NCI-H2196 (cell line): Measurements from ENCODE around the gene WAC.
"Not testable (repeated sequence)": the region's sequence is repeated elsewhere in the genome, so short reads cannot be mapped to it uniquely, and the experiment has no call there.

Experiments
- DNase-seq: peaks from one replicate; lab custom pipeline; 2025; ENCODE audit not compliant: unreplicated experiment; lab: John Stamatoyannopoulos, UW

The WAC gene

GRCh38 chr10:28532337-28533185 lies at the start of gene WAC:
Gene WAC, plus strand, starts transcription at chr10:28533118. Its CDS starts 462 bp downstream, at chr10:28533580.
- DNase-seq: peak; percentile 72

DNA sequence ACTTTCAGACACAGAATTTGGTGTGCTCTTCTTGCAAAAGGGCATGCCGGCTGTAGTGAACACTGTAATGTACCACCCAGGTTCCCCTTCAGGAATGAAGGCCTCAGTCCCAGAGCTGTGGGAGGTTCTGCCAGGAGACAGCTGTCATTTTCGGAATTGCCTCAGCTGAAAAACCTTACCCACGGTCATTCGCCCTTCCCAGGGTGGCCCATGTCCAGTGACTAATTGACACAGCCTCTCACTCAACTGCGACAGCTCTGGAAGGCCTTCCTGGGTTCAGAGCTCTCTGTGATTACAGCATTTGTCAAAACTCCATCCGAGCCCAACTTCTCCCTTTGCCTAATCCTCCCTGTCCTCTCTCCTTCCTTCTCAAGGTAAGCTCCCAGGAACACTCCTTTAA lies 43.7 kb upstream of the WAC start:
- no peak for DNase-seq

- DNase-seq: not testable (repeated sequence)
These were observed 42.6 kb upstream of the WAC start for GRCh38 chr10:28490256-28490865.

DNA sequence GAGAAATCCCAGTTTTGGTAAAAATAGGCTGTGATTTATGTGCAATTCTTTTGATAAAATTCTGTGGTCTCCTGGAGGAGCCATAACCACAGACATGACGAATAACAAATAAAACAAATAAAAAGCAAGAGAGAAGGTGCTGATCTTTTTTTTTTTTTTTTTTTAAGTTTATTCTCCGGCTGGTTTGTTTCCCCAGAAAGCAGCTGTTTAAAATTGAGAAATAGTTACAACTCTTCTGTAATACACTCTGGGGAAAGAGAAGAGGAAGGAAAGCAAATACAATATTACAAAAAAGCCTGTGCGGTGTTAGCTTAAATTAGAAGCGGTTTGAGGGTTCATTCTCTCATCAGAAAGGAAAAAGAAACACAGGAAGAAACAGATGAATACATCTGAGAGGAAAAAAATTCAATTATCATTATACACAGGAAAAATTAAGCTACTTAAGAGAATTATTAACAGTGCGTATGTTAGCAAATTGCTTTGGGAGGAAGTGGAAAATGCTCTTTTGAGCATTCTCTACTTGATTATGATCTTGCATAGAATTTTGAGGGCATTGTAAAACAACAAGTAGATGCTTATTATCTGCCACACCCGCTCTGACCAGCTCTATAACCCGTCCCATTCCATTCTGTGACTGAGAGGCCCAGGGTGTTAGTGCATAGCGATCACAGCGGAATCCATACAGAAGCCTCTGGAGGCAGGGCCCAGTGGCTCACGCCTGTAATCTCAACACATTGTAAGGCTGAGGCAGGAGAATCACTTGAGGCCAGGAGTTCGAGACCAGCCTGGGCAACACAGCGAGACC lies 40.6 kb upstream of the WAC start:
- DNase-seq: no peak

- DNase-seq: no peak
These were observed 38.5 kb upstream of the WAC start for GRCh38 chr10:28494420-28494819.

DNA sequence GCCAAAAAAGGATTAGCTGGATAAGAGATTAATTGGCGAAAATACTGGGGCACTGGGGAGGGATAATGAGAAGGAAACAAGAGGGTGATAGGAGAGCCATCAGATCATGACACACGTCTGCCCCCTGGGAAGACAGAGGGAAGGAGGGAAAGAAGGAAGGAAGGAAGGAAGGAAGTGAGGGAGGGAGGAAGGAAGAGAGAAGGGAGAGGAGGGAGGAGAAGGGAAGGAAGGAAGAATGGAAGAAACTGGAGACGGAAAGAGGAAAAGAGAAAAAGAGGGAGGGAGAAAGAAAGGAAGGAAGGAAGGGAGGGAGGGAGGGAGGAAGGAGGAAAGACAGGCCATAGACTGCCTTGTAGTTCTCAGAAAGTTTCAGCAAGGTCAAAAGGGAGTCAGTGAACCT lies 37.8 kb upstream of the WAC start:
- DNase-seq: no peak

DNA sequence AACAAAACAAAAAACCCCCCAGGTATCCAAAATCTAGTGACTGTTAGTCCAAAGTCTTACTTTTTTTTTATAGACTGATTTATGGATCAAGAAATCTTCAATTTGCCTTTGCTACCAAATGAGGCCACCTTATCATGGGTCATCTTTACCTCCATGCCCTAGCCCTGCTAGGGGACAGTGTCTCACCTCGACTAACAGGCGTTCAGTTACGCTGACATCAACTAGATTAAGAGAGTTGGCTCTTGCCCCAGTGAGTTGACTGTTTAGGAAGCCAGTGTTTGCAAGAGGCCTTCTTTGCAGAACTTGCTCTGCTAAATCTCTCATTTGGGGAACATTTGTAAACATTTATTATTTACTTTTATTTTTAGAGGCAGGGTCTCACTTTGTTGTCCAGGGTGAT lies 36.9 kb upstream of the WAC start:
- no peak for DNase-seq

DNA sequence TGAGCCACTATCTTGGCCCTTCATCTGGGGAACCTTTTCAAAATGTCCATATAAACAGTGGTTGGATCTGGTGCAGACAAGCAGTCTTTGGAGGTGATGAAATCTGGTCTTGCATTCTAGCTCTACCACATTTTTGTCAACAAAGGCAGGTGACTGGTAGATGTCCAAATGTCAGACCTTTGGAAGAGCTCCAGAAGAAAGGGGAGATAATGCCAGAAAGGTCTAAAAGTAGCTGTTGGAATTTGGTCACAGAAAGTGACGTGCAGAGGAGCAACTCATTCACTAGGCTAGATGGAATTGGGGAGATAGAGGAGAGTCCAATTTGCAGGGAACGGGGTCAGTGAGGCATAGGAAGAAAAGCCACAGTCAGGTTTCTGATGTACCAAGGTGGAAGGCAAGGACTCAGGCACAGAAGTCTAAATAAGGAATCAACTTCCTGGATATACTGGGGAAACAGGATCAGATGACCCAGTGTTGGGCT lies 36.4 kb upstream of the WAC start:
- peak; percentile 16 for DNase-seq

DNA sequence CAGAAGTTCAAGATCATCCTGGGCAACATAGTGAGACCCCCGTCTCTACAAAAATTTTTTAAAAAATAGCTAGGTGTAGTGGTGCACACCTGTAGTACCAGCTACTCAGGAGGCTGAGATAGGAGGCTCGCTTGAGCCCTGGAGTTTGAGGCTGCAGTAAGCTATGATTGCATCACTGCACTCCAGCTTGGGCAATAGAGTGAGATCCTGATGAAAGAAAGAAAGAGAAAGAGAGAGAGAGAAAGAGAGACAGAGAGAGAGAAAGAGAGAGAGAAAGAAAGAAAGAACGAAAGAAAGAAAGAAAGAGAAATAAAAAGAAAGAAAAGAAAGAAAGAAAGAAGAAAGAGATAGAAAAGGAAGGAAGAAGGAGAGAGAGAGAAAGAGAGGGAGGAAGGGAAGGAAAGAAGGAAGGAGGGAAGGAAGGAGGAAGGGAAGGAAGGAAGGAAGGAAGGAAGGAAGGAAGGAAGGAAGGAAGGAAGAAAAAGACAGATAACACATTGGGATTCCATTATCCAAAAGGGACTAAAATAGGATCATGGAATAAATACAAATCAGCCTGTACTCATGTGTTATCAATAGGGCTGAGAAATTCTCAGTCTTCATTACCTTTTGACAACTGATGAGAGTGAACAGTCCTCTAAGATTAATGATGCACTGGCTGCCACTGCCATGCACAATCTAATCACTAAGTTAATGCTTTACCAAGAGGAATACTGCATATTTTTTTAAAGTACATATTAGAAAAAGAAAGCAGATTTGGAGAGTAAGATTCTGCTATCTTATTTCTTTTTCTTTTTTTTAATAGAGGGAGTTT lies 35.4 kb upstream of the WAC start:
- DNase-seq: no peak

- not testable (repeated sequence) for DNase-seq
These were observed 32.7 kb upstream of the WAC start for GRCh38 chr10:28500203-28500602.

DNA sequence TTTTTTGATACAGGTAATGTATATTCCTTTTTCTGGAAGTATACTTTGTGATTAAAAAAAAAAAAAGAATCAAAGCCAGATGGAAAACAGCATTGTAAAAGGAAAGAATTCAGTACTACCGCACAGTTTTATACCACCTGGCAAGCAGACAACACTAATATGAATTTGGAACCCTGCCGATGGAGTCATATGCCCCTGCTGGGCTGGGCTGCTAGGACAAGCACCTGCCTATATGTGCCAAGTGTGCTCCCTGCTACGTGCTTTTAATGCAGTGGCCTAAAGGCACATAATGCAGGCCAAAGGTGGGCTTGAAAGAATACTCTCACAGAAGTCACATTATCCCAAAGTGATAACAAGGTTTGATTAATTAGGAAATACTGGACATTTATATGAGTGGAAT lies 29.8 kb upstream of the WAC start:
- DNase-seq: peak; percentile 51

- DNase-seq: no peak
These were observed 27.5 kb upstream of the WAC start for GRCh38 chr10:28505359-28505959.

DNA sequence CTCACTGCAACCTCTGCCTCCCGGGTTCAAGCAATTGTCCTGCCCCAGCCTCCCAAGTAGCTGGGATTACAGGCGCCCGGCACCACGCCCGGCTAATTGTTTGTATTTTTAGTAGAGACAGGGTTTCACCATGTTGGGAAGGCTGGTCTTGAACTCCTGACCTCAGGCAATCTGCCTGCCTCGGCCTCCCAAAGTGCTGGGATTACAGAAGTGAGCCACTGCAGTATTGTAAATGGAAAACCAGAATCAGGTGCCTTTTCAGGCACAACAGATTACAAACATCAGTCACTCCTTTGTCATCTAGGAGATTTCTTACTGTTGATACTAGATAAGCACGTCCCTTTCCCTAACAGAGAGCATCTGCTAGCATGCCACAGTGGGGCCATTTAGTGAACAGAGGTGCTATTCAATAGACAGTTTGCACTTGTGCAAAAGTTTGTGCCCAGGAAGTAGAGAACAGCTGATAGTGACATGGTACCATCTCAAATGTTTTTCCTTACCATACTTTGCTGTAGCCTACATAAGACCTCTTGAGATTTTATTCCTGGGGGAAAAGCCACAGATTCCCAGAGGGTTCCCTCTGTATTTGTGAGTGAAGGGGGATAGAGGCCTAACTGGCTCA lies 24.5 kb upstream of the WAC start:
- no peak for DNase-seq

- DNase-seq: no peak
These were observed 23.6 kb upstream of the WAC start for GRCh38 chr10:28509286-28509685.

- DNase-seq: no peak
These were observed 18.3 kb upstream of the WAC start for GRCh38 chr10:28514648-28515047.

DNA sequence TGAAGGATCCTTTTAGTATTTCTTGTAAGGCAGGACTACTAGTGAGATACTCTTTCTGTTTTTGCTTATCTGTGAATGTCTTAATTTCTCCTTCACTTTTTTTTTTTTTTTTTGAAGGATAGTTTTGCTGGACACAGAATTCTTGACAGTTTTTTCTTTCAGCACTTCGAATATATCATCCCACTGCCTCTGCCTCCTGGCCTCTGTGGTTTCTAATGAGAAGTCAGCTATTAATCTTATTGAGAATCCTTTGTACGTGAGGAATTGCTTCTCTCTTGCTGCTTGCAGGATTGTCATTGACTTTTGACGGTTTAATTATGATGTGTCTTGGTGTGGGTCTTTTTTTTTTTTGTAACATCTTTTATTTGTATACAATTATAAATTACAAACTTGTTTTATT lies 12.6 kb upstream of the WAC start:
- DNase-seq: no peak

DNA sequence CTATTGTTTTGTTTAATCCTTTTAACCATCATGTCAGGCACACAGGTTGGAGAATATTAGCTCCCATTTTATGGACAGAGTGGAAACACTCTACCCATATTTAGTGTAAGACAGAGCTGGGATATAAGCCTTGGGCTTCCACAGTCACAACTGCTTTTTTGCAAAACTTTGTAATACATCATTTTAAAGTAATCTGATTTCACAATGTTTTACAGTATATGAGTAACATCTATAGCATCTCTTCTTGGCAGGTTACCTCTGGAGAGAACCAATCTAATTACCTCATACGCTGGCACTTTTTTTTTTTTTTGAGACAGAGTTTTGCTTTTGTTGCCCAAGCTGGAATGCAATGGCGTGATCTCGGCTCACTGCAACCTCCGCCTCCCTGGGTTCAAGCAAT lies 12.1 kb upstream of the WAC start:
- not testable (repeated sequence) for DNase-seq

DNA sequence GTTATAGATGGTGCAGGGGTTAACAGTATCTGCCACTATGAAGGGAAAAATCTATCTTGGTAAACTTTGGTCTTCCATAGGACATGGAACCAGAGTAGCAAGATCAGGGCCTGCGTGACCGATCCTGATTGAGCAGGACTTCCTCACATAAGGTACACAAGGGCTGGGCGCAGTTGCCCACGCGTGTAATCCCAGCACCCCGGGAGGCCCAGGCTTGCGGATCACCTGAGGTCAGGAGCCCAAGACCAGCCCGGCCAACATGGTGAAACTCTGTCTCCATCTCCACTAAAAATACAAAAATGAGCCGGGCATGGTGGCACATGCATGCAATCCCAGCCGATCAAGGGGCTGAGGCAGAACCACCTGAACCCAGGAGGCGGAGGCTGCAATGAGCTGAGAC lies 11.0 kb upstream of the WAC start:
- not testable (repeated sequence) for DNase-seq

- no peak for DNase-seq
These were observed 9.1 kb upstream of the WAC start for GRCh38 chr10:28523725-28524252.

DNA sequence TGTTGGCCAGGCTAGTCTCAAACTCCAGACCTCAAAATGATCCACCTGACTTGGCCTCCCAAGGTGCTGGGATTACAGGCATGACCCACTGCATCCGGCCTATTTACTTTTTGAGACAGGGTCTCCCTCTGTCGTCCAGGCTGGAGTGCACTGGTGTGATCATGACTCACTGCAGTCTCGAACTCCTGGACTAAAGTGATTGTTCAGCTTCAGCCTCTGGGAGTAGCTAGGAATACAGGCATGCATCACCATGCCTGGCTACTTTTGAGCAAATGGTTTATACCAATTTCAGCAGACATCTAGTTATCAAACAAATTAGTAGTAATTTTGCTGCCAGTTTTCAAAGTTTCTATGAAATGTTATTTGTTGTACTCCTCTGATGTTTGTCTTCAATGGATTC lies 2.2 kb upstream of the WAC start:
- no peak for DNase-seq
